Measurements from ENCODE around the gene MYMX. TPM values are rescaled to one million over a fixed set of nuclear protein-coding genes. Genes with fewer than 3 reads are reported as not detected.
A peak's percentile ranks its signal among the peaks of the same experiment; 100 is the strongest.

Gene MYMX
- total and polyA plus RNA-seq, 2 of the 13 experiments (the other 11 are each of a cell fraction or from before 2014, with no cell fraction given) = not detected

DNA sequence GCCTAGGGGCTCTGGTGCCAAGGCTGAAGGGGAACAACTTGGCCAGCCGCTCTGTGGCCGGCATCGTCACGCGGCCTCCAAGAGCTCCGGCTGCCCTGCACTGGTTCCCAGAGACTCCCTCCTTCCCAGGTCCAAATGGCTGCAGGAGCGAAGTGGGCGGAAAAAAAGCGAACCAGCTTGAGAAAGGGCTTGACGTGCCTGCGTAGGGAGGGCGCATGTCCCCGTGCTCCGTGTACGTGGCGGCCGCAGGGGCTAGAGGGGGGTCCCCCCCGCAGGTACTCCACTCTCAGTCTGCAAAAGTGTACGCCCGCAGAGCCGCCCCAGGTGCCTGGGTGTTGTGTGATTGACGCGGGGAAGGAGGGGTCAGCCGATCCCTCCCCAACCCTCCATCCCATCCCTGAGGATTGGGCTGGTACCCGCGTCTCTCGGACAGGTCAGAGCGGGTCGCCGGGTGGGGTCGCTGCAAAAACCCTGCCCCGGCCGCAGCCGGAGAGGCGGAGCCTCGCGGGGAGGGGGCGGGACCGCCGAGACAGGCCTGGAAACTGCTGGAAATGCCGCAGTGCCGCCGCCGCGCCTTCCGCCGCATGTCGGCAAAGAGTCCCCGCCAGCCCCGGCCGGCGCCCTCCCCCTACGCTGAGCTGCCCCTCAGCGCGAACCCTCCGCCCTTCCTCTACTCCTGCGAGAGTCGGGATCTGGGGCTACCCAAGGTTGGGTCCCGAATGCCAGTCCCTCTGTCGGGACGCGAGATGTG lies 29.4 kb downstream of the MYMX start (continued):
- TF ChIP-seq, protein P1, sequence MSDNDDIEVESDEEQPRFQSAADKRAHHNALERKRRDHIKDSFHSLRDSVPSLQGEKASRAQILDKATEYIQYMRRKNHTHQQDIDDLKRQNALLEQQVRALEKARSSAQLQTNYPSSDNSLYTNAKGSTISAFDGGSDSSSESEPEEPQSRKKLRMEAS (IDR thresholded peaks at IDR 0.05) = peak; percentile 81
- peak; percentile 87 for TF ChIP-seq CAMTA2 (CRISPR knock-in tag; IDR thresholded peaks at IDR 0.05; ENCODE audit: borderline replicate concordance)
- TF ChIP-seq MAFG (CRISPR knock-in tag; IDR thresholded peaks at IDR 0.05) = no peak
- no peak; the same call in 1 of the 2 replicates for TF ChIP-seq ZZZ3 (CRISPR knock-in tag; IDR thresholded peaks at IDR 0.05; ENCODE audit: borderline replicate concordance)
- TF ChIP-seq SAP130 (CRISPR knock-in tag; IDR thresholded peaks at IDR 0.05; ENCODE audit: low read depth) = peak; percentile 87
- TF ChIP-seq ZNF670 (CRISPR knock-in tag; IDR thresholded peaks at IDR 0.05; ENCODE audit: borderline replicate concordance) = no peak
- TF ChIP-seq, protein P2, sequence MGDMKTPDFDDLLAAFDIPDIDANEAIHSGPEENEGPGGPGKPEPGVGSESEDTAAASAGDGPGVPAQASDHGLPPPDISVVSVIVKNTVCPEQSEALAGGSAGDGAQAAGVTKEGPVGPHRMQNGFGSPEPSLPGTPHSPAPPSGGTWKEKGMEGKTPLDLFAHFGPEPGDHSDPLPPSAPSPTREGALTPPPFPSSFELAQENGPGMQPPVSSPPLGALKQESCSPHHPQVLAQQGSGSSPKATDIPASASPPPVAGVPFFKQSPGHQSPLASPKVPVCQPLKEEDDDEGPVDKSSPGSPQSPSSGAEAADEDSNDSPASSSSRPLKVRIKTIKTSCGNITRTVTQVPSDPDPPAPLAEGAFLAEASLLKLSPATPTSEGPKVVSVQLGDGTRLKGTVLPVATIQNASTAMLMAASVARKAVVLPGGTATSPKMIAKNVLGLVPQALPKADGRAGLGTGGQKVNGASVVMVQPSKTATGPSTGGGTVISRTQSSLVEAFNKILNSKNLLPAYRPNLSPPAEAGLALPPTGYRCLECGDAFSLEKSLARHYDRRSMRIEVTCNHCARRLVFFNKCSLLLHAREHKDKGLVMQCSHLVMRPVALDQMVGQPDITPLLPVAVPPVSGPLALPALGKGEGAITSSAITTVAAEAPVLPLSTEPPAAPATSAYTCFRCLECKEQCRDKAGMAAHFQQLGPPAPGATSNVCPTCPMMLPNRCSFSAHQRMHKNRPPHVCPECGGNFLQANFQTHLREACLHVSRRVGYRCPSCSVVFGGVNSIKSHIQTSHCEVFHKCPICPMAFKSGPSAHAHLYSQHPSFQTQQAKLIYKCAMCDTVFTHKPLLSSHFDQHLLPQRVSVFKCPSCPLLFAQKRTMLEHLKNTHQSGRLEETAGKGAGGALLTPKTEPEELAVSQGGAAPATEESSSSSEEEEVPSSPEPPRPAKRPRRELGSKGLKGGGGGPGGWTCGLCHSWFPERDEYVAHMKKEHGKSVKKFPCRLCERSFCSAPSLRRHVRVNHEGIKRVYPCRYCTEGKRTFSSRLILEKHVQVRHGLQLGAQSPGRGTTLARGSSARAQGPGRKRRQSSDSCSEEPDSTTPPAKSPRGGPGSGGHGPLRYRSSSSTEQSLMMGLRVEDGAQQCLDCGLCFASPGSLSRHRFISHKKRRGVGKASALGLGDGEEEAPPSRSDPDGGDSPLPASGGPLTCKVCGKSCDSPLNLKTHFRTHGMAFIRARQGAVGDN (CRISPR knock-in tag; IDR thresholded peaks at IDR 0.05) = peak; percentile 94
- peak; percentile 84; the same call in 1 of the 2 replicates for TF ChIP-seq HNRNPUL1 (IDR thresholded peaks at IDR 0.05; ENCODE audit: low read depth, low read length)
- TF ChIP-seq, protein P3, sequence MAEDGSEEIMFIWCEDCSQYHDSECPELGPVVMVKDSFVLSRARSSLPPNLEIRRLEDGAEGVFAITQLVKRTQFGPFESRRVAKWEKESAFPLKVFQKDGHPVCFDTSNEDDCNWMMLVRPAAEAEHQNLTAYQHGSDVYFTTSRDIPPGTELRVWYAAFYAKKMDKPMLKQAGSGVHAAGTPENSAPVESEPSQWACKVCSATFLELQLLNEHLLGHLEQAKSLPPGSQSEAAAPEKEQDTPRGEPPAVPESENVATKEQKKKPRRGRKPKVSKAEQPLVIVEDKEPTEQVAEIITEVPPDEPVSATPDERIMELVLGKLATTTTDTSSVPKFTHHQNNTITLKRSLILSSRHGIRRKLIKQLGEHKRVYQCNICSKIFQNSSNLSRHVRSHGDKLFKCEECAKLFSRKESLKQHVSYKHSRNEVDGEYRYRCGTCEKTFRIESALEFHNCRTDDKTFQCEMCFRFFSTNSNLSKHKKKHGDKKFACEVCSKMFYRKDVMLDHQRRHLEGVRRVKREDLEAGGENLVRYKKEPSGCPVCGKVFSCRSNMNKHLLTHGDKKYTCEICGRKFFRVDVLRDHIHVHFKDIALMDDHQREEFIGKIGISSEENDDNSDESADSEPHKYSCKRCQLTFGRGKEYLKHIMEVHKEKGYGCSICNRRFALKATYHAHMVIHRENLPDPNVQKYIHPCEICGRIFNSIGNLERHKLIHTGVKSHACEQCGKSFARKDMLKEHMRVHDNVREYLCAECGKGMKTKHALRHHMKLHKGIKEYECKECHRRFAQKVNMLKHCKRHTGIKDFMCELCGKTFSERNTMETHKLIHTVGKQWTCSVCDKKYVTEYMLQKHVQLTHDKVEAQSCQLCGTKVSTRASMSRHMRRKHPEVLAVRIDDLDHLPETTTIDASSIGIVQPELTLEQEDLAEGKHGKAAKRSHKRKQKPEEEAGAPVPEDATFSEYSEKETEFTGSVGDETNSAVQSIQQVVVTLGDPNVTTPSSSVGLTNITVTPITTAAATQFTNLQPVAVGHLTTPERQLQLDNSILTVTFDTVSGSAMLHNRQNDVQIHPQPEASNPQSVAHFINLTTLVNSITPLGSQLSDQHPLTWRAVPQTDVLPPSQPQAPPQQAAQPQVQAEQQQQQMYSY (CRISPR knock-in tag; IDR thresholded peaks at IDR 0.05) = 0 out of 2 replicates have a peak, but pooled peaks have one; percentile 40
- TF ChIP-seq ZNF124 (CRISPR knock-in tag; IDR thresholded peaks at IDR 0.05) = peak; percentile 31; the same call in 1 of the 2 replicates
- TF ChIP-seq, protein P4, sequence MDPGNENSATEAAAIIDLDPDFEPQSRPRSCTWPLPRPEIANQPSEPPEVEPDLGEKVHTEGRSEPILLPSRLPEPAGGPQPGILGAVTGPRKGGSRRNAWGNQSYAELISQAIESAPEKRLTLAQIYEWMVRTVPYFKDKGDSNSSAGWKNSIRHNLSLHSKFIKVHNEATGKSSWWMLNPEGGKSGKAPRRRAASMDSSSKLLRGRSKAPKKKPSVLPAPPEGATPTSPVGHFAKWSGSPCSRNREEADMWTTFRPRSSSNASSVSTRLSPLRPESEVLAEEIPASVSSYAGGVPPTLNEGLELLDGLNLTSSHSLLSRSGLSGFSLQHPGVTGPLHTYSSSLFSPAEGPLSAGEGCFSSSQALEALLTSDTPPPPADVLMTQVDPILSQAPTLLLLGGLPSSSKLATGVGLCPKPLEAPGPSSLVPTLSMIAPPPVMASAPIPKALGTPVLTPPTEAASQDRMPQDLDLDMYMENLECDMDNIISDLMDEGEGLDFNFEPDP (CRISPR knock-in tag; conservative IDR thresholded peaks at IDR 0.05) = no peak
- TF ChIP-seq ZNF382 (CRISPR knock-in tag; IDR thresholded peaks at IDR 0.05; ENCODE audit: borderline replicate concordance) = no peak
- TF ChIP-seq IRX3 (CRISPR knock-in tag; IDR thresholded peaks at IDR 0.05; ENCODE audit: borderline replicate concordance, low read depth) = peak; percentile 79; the same call in 1 of the 2 replicates
- peak; percentile 72 for TF ChIP-seq ZIK1 (CRISPR knock-in tag; IDR thresholded peaks at IDR 0.05; ENCODE audit: borderline replicate concordance, low read depth)
- TF ChIP-seq, protein P5, sequence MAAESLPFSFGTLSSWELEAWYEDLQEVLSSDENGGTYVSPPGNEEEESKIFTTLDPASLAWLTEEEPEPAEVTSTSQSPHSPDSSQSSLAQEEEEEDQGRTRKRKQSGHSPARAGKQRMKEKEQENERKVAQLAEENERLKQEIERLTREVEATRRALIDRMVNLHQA (CRISPR knock-in tag; IDR thresholded peaks at IDR 0.05) = no peak
- TF ChIP-seq NCOA1 (CRISPR knock-in tag; IDR thresholded peaks at IDR 0.05) = no peak
- no peak for TF ChIP-seq ZNF367 (CRISPR knock-in tag; IDR thresholded peaks at IDR 0.05; ENCODE audit: borderline replicate concordance)
- no peak for TF ChIP-seq NFE2 (CRISPR knock-in tag; IDR thresholded peaks at IDR 0.05)
- TF ChIP-seq FOSL2 (CRISPR knock-in tag; IDR thresholded peaks at IDR 0.05) = peak; percentile 59; the same call in 1 of the 2 replicates
